HFF-Myc (cell line): Measurements from ENCODE around the gene PDE6B.

Experiments
- DNase-seq: peaks from one replicate; pipeline ENCODE4 v3.0.0-alpha.2; 2011; ENCODE audit warnings: low read depth; ENCODE audit errors: extremely low read depth
- H3K4me3 ChIP-seq: replicated peaks from 2 replicates; pipeline ENCODE4 v1.5.1; 2011; ENCODE audit warnings: low read depth, mild to moderate bottlenecking, control low read depth, low read length
- TF ChIP-seq, protein P1 (sequence below): IDR thresholded peaks from 2 replicates; pipeline ENCODE4 v1.5.1; 2012; ENCODE audit warnings: mild to moderate bottlenecking, low read depth, low read length, control low read depth; ENCODE audit errors: missing control alignments

Gene PDE6B

DNA sequence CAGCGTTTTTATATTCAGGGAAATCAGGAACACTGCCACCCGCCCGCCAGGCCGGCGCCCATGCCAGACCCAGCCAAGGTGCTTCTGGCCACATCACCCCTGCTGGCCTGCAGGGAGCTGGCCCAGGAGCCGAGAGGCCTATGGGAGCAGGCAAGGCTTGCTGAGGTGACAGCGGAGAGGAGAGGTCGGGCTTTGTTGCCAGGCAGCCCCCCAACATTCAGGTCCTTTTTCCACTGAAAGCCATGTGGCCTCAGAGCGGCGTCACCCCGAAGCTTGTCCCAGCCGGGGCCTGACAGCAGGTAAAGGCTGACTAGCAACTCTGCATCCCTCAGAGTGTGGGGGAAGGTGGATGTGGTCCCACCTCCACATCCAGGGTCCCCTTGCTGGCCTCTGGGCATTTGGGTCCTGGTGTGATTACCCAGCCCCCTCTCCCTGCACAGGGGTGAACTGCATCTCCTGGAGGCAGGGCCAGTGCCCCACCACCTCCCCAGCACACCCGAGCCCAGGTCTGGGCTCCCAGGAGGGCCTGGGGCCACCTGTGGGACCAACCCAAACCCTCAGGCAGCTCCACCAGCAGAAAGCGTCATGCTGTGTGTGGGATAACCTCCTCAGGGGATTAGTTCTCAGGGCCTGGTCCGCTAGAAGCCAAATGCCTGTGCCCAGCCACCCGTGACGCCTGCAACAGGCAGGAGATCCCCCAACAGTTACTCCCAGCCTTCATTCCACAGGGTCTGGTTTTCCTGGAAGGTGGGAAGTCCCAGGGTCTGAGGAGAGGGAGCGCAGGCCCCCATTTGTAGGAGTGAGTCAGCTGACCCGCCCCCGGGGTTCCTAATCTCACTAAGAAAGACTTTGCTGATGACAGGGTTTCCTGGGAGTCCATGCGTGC, at the start of gene PDE6B:
Gene PDE6B (plus strand): TSS at position 869 of the 886 bp plus-strand sequence. CDS start 54 bp downstream, outside the sequence.
- no peak for DNase-seq
- no peak within 1 kb of the TSS for H3K4me3 ChIP-seq
- TF ChIP-seq, protein P1, sequence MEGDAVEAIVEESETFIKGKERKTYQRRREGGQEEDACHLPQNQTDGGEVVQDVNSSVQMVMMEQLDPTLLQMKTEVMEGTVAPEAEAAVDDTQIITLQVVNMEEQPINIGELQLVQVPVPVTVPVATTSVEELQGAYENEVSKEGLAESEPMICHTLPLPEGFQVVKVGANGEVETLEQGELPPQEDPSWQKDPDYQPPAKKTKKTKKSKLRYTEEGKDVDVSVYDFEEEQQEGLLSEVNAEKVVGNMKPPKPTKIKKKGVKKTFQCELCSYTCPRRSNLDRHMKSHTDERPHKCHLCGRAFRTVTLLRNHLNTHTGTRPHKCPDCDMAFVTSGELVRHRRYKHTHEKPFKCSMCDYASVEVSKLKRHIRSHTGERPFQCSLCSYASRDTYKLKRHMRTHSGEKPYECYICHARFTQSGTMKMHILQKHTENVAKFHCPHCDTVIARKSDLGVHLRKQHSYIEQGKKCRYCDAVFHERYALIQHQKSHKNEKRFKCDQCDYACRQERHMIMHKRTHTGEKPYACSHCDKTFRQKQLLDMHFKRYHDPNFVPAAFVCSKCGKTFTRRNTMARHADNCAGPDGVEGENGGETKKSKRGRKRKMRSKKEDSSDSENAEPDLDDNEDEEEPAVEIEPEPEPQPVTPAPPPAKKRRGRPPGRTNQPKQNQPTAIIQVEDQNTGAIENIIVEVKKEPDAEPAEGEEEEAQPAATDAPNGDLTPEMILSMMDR = no peak

GRCh38 chr4:576245-576821, 49.0 kb upstream of the PDE6B start, which contains the start of gene TMEM271:
Gene TMEM271 (minus strand): TSS chr4:576295. CDS start chr4:576062, 233 bp downstream.
- TF ChIP-seq, protein P1 = no peak
- no peak within 1 kb of the TSS for H3K4me3 ChIP-seq
- DNase-seq = no peak

- no peak overlapping the region for H3K4me3 ChIP-seq
- no peak for DNase-seq
- TF ChIP-seq, protein P1 = no peak
Measured at GRCh38 chr4:576991-577498, 48.3 kb upstream of the PDE6B start.

- no peak for DNase-seq
- TF ChIP-seq, protein P1 = no peak
- H3K4me3 ChIP-seq = no peak overlapping the region
Measured at GRCh38 chr4:577499-578450, 47.6 kb upstream of the PDE6B start.

DNA sequence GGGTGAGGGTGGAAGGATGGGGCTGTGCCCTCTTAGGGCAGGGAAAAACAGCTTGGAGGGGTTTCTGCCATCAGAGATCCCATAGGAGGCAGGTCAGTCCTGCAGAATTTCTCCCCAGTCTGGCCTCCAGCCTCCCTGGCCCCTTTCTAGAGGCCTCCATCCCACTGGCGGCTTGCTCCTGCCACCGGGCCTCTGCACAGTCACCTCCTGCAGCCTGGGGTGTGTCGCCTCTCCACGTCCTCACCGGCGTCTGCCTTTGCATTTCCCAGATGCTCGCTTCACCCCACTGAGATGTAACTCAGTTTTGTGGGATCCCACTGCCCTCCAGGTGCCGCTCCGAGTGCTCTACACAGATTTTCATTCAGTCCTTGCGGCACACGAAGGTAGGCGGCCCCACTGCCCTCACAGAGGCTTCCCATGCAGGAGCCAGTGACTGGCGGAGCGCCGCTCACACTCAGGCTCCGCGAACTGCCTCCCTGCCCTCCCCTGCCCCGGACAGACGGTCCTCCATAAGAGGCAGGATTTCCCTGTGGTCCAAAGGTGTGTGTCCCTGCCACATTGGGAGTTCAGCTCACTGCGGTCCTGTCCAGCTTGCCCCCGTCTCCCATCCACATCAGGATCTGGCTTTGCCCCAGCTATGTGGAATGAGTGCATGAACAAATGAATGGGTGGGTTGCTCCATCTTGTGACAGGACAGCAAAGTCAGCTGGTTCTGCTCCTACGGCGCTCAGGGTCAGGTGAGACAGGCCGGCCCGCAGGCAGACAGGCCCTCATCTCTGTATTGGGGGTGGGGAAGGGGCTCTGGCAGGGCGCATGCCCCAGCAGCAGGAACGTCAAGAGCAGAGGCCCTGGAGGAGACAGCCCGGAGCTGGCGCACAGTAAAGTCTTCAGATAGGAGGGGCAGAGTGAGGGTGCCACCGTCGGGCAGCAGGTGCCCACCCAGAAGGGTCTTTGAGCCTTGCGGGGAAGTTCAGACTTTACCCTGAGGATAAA, 46.6 kb upstream of the PDE6B start:
- TF ChIP-seq, protein P1 = no peak
- no peak for DNase-seq
- H3K4me3 ChIP-seq = no peak overlapping the region
